Lower leg skin (tissue), 3 donors: ENCODE results near the gene RIC8B.

Source experiments
- CTCF ChIP-seq, 3 donors: fragments of 450-650 bp; IDR thresholded peaks; one replicate each; pipeline ENCODE4 v1.5.1; 2016; ENCODE audit warnings: antibody characterized with exemption in 3 of 3, mild to moderate bottlenecking in 3 of 3, moderate library complexity in 2 of 3
- POLR2A ChIP-seq, 2 donors: fragments of 450-650 bp; IDR thresholded peaks; one replicate each; pipeline ENCODE4 v1.6.1; 2016 to 2017; ENCODE audit warnings: antibody characterized with exemption in 2 of 2, mild to moderate bottlenecking in 1 of 2, moderate library complexity in 1 of 2

- TF ChIP-seq CTCF (IDR thresholded peaks at IDR 0.05), result no peak
- no peak for TF ChIP-seq POLR2A (IDR thresholded peaks at IDR 0.05)
These were observed 137.1 kb downstream of the RIC8B start for GRCh38 chr12:106911581-106911980.
